T-helper 9 cell (primary cell): ENCODE data around the gene DEUP1.

ENCODE experiments used
- DNase-seq: peaks from one replicate; pipeline ENCODE4 v3.0.0-alpha.2; 2020

DEUP1 gene

GRCh38 chr11:93481279-93481678, 150.7 kb downstream of the DEUP1 start:
- no peak for DNase-seq

GRCh38 chr11:93481696-93482095, 151.2 kb downstream of the DEUP1 start:
- DNase-seq: no peak

GRCh38 chr11:93482556-93482955, 152.0 kb downstream of the DEUP1 start:
- no peak for DNase-seq

GRCh38 chr11:93484716-93485115, 154.2 kb downstream of the DEUP1 start:
- no peak for DNase-seq

GRCh38 chr11:93485983-93486382, 155.4 kb downstream of the DEUP1 start:
- no peak for DNase-seq

GRCh38 chr11:93487032-93487483, 156.5 kb downstream of the DEUP1 start:
- DNase-seq: no peak
